GM12874 (cell line): ENCODE measurements around the gene EYS.

ENCODE experiments used
- CTCF ChIP-seq: IDR thresholded peaks from 2 replicates; pipeline ENCODE4 v1.5.1; 2011; ENCODE audit warnings: low read depth, mild to moderate bottlenecking, control low read depth, low read length, moderate library complexity; ENCODE audit not compliant: insufficient read depth

Gene EYS

GRCh38 chr6:63793465-63794137 lies 1913.4 kb downstream of the EYS start:
- TF ChIP-seq CTCF = no peak

GRCh38 chr6:63792736-63793464 lies 1914.1 kb downstream of the EYS start:
- no peak for TF ChIP-seq CTCF

GRCh38 chr6:63790334-63790733 lies 1916.7 kb downstream of the EYS start:
- TF ChIP-seq CTCF = no peak

GRCh38 chr6:63789699-63790098 lies 1917.3 kb downstream of the EYS start:
- TF ChIP-seq CTCF = no peak

- TF ChIP-seq CTCF = no peak
Measured at GRCh38 chr6:63788569-63788968, 1918.5 kb downstream of the EYS start.

GRCh38 chr6:63787021-63787420 lies 1920.0 kb downstream of the EYS start:
- TF ChIP-seq CTCF = no peak

GRCh38 chr6:63785006-63785405 lies 1922.0 kb downstream of the EYS start:
- no peak for TF ChIP-seq CTCF
